Mesenchymal stem cell (in vitro differentiated cells and primary cell): ENCODE results near the gene SERPINH1.

Experiments
- DNase-seq: peaks from one replicate; pipeline ENCODE4 v3.0.0-alpha.2; 2013
- H2AFZ ChIP-seq: one replicate; pipeline ENCODE4 v1.6.1; 2013; ENCODE audit warnings: low read depth, mild to moderate bottlenecking, control low read depth, inconsistent platforms, low read length, moderate library complexity
- H2AK5ac ChIP-seq: 2 replicates; pipeline ENCODE4 v1.6.1; 2013; ENCODE audit warnings: low read length, moderate library complexity, mild to moderate bottlenecking, inconsistent platforms; ENCODE audit not compliant: severe bottlenecking
- H2BK120ac ChIP-seq: one replicate; pipeline ENCODE4 v1.6.1; 2013; ENCODE audit warnings: low read depth, mild to moderate bottlenecking, inconsistent platforms, low read length, moderate library complexity
- H2BK12ac ChIP-seq, 2 experiments: one replicate each; pipeline ENCODE4 v1.6.1; 2013; ENCODE audit warnings: inconsistent platforms in 2 of 2, low read length in 2 of 2, mild to moderate bottlenecking in 2 of 2, moderate library complexity in 2 of 2, control low read depth in 1 of 2
- H2BK15ac ChIP-seq: one replicate; pipeline ENCODE4 v1.6.1; 2013; ENCODE audit warnings: mild to moderate bottlenecking, low read depth, inconsistent platforms; ENCODE audit not compliant: poor library complexity, severe bottlenecking
- H2BK5ac ChIP-seq: 2 replicates; pipeline ENCODE4 v1.6.1; 2013; ENCODE audit warnings: low read depth, mild to moderate bottlenecking, low read length, control low read depth, inconsistent platforms; ENCODE audit not compliant: poor library complexity, severe bottlenecking
- H3K14ac ChIP-seq, 2 experiments: one replicate each; pipeline ENCODE4 v1.6.1; 2013; ENCODE audit warnings: inconsistent platforms in 2 of 2, low read length in 2 of 2, control low read depth in 1 of 2, mild to moderate bottlenecking in 1 of 2, moderate library complexity in 1 of 2
- H3K18ac ChIP-seq, 2 experiments: one replicate each; pipeline ENCODE4 v1.6.1; 2013; ENCODE audit warnings: inconsistent platforms in 2 of 2, low read length in 2 of 2, control low read depth in 1 of 2, low read depth in 1 of 2, mild to moderate bottlenecking in 1 of 2
- H3K23ac ChIP-seq, 2 experiments: one replicate each; pipeline ENCODE4 v1.6.1; 2013; ENCODE audit warnings: inconsistent platforms in 2 of 2, low read length in 2 of 2, mild to moderate bottlenecking in 2 of 2, moderate library complexity in 2 of 2, control low read depth in 1 of 2
- H3K27ac ChIP-seq: 2 replicates; pipeline ENCODE4 v1.5.1; 2013; ENCODE audit warnings: mild to moderate bottlenecking, moderate library complexity, low read length, control low read depth, inconsistent platforms; ENCODE audit not compliant: poor library complexity, severe bottlenecking
- H3K27me3 ChIP-seq, 2 experiments: 2 replicates each; pipeline versions ENCODE4 v1.6.1 to v1.7.0; 2013; ENCODE audit warnings: low read length in 2 of 2, mild to moderate bottlenecking in 2 of 2, moderate library complexity in 2 of 2, control low read depth in 1 of 2, inconsistent platforms in 1 of 2; ENCODE audit not compliant: control insufficient read depth in 1 of 2, insufficient read depth in 1 of 2
- H3K36me3 ChIP-seq, 2 experiments: 2 replicates each; pipeline versions ENCODE4 v1.6.1 to v1.7.0; 2013; ENCODE audit warnings: low read length in 2 of 2, control low read depth in 1 of 2, inconsistent platforms in 1 of 2, low read depth in 1 of 2, mild to moderate bottlenecking in 1 of 2; ENCODE audit not compliant: insufficient read depth in 2 of 2, control insufficient read depth in 1 of 2
- H3K4ac ChIP-seq, 2 experiments: one replicate each; pipeline ENCODE4 v1.6.1; 2013; ENCODE audit warnings: inconsistent platforms in 2 of 2, low read length in 2 of 2, mild to moderate bottlenecking in 2 of 2, moderate library complexity in 2 of 2, control low read depth in 1 of 2, low read depth in 1 of 2
- H3K4me1 ChIP-seq: 2 replicates; pipeline ENCODE4 v1.6.1; 2013; ENCODE audit warnings: low read depth, low read length, control low read depth; ENCODE audit not compliant: control insufficient read depth, insufficient read depth
- H3K4me2 ChIP-seq: 2 replicates; pipeline ENCODE4 v1.6.1; 2013; ENCODE audit warnings: low read length, mild to moderate bottlenecking, inconsistent platforms; ENCODE audit not compliant: poor library complexity, severe bottlenecking
- H3K4me3 ChIP-seq, 2 experiments: 2 replicates each; pipeline versions ENCODE4 v1.5.1 to v1.7.0; 2013; ENCODE audit warnings: low read length in 2 of 2, mild to moderate bottlenecking in 2 of 2, control low read depth in 1 of 2, low read depth in 1 of 2; ENCODE audit not compliant: insufficient read depth in 1 of 2
- H3K79me1 ChIP-seq: replicated peaks from 2 replicates; pipeline ENCODE4 v1.6.1; 2013; ENCODE audit warnings: mild to moderate bottlenecking, control low read depth, low read length, inconsistent platforms; ENCODE audit not compliant: poor library complexity, severe bottlenecking
- H3K9ac ChIP-seq: 2 replicates; pipeline ENCODE4 v1.7.0; 2013; ENCODE audit warnings: mild to moderate bottlenecking, low read length, moderate library complexity
- H3K9me3 ChIP-seq: 2 replicates; pipeline ENCODE4 v1.7.0; 2013; ENCODE audit warnings: mild to moderate bottlenecking, low read length; ENCODE audit not compliant: control insufficient read depth
- H4K8ac ChIP-seq: one replicate; pipeline ENCODE4 v1.6.1; 2013; ENCODE audit warnings: inconsistent platforms, mild to moderate bottlenecking, low read length, moderate library complexity
- H4K91ac ChIP-seq: one replicate; pipeline ENCODE4 v1.6.1; 2013; ENCODE audit warnings: mild to moderate bottlenecking, low read length, inconsistent platforms
- WGBS: methylation state at CpG from one replicate; pipeline ENCODE4 v1.1.7; 2013; ENCODE audit warnings: mixed read lengths; 5-methylcytosine and 5-hydroxymethylcytosine counted together

SERPINH1 gene

GRCh38 chr11:75561426-75562047 lies 516 bp upstream of the SERPINH1 start:
- H3K9me3 ChIP-seq: no peaks in the 10 kb centered on the region
- peak overlapping the region; percentile 90 to 92 for H3K4ac ChIP-seq
- H3K36me3 ChIP-seq: peaks cover 6 to 11% of the 10 kb centered on the region in 2 experiments
- no peak overlapping the region for H2BK5ac ChIP-seq
- H3K23ac ChIP-seq: peak overlapping the region in 1 of 2 experiments; percentile 38
- peak overlapping the region; percentile 51 to 89 for H2BK12ac ChIP-seq
- no peak for DNase-seq
- peak overlapping the region; percentile 35 to 86 for H3K4me3 ChIP-seq
- peak overlapping the region; percentile 74 for H4K91ac ChIP-seq
- no peaks in the 10 kb centered on the region for H3K27me3 ChIP-seq
- peak overlapping the region; percentile 31 for H3K27ac ChIP-seq
- peak overlapping the region; percentile 72 for H3K4me2 ChIP-seq
- H3K79me1 ChIP-seq: no peaks in the 10 kb centered on the region
- H4K8ac ChIP-seq: peak overlapping the region; percentile 35
- peak overlapping the region; percentile 75 for H2BK15ac ChIP-seq
- H2BK120ac ChIP-seq: peak overlapping the region; percentile 69
- H2AFZ ChIP-seq: peak overlapping the region; percentile 5
- H3K9ac ChIP-seq: peak overlapping the region; percentile 95
- peak overlapping the region; percentile 40 for H2AK5ac ChIP-seq
- WGBS: 15% methylated on average over 19 of the region's 21 CpGs
- peak overlapping the region in 1 of 2 experiments; percentile 37 for H3K14ac ChIP-seq
- peaks cover 47% of the 10 kb centered on the region for H3K4me1 ChIP-seq
- peak overlapping the region; percentile 79 to 88 for H3K18ac ChIP-seq

- H3K4me1 ChIP-seq: peaks cover 51% of the 10 kb centered on the region
- peak overlapping the region in 1 of 2 experiments; percentile 98 for H3K14ac ChIP-seq
- H3K4me2 ChIP-seq: peak overlapping the region; percentile 82
- peak overlapping the region; percentile 99 for H3K27ac ChIP-seq
- peak overlapping the region; percentile 99 for H2AK5ac ChIP-seq
- peak overlapping the region in 1 of 2 experiments; percentile 66 for H3K23ac ChIP-seq
- H3K79me1 ChIP-seq: no peaks in the 10 kb centered on the region
- peak; percentile 69 for DNase-seq
- peak overlapping the region; percentile 84 for H4K8ac ChIP-seq
- H3K18ac ChIP-seq: peak overlapping the region; percentile 84 to 97
- H3K9ac ChIP-seq: peak overlapping the region; percentile 95
- peak overlapping the region; percentile 98 for H3K4ac ChIP-seq
- peak overlapping the region; percentile 23 to 56 for H2BK12ac ChIP-seq
- peak overlapping the region; percentile 98 for H2BK5ac ChIP-seq
- H2BK15ac ChIP-seq: peak overlapping the region; percentile 12
- 0% methylated on average over 16 of the region's 16 CpGs for WGBS
- peaks cover 18 to 24% of the 10 kb centered on the region in 2 experiments for H3K36me3 ChIP-seq
- peak overlapping the region; percentile 1 for H2BK120ac ChIP-seq
- H4K91ac ChIP-seq: peak overlapping the region; percentile 99
- H3K27me3 ChIP-seq: no peaks in the 10 kb centered on the region
- H3K4me3 ChIP-seq: peak overlapping the region; percentile 86 to 92
- H3K9me3 ChIP-seq: no peaks in the 10 kb centered on the region
- no peak overlapping the region for H2AFZ ChIP-seq
These were observed 907 bp downstream of the SERPINH1 start for GRCh38 chr11:75562836-75563484.

DNA sequence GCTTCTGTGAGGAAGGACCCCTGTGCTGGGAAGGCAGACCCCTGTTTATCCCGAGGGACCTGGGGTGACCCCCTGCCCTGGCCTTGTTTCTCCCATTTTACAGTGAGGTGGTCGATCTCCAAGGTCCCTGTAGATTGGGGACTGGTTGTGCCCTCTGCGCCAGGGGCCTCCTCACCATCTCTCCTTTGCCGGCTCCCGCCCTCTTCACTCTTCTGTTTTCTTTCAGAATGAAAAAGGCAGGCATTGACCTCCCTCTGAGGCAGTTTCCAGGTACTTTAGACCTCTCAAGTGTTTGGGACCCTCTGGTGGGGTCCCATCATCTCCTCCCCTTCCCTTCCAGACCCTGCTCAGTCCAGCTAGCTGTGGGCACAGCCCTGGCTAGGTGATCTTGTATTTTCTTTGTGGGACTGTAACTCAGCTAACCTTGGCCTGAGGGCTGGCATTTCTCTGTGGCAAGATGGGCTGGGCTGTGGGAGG lies 1.5 kb downstream of the SERPINH1 start:
- H3K4ac ChIP-seq: peak overlapping the region; percentile 58 to 98
- peak overlapping the region in 1 of 2 experiments; percentile 98 for H3K14ac ChIP-seq
- peak overlapping the region; percentile 82 for H3K4me2 ChIP-seq
- peak overlapping the region; percentile 84 to 97 for H3K18ac ChIP-seq
- peak overlapping the region; percentile 77 for H4K8ac ChIP-seq
- peak overlapping the region; percentile 95 for H3K9ac ChIP-seq
- H4K91ac ChIP-seq: peak overlapping the region; percentile 83
- no peak overlapping the region for H2AFZ ChIP-seq
- DNase-seq: no peak
- under 1% methylated on average over 5 of the region's 5 CpGs for WGBS
- H3K4me3 ChIP-seq: peak overlapping the region; percentile 86 to 92
- H3K27ac ChIP-seq: peak overlapping the region; percentile 99
- H2AK5ac ChIP-seq: peak overlapping the region; percentile 99
- H3K4me1 ChIP-seq: peaks cover 50% of the 10 kb centered on the region
- peak overlapping the region; percentile 55 for H2BK15ac ChIP-seq
- no peaks in the 10 kb centered on the region for H3K79me1 ChIP-seq
- peak overlapping the region; percentile 61 to 83 for H2BK12ac ChIP-seq
- H2BK5ac ChIP-seq: peak overlapping the region; percentile 3
- no peaks in the 10 kb centered on the region for H3K9me3 ChIP-seq
- peak overlapping the region; percentile 1 for H2BK120ac ChIP-seq
- no peaks in the 10 kb centered on the region for H3K27me3 ChIP-seq
- H3K36me3 ChIP-seq: peaks cover 24 to 30% of the 10 kb centered on the region in 2 experiments
- peak overlapping the region in 1 of 2 experiments; percentile 2 for H3K23ac ChIP-seq
